Endothelial cell of umbilical vein (primary cell): Measurements from ENCODE around the gene DNAJC6.

ENCODE experiments used
- CTCF ChIP-seq, 2 donors: IDR thresholded peaks; 1 replicate in 1 of 2; 2 replicates in 1 of 2; pipeline ENCODE4 v1.5.1; 2011; ENCODE audit warnings: low read length in 2 of 2, mild to moderate bottlenecking in 2 of 2, moderate library complexity in 2 of 2, control low read depth in 1 of 2, inconsistent platforms in 1 of 2, low read depth in 1 of 2; ENCODE audit not compliant: insufficient read depth in 1 of 2; ENCODE audit errors: extremely low read depth in 1 of 2
- EZH2 ChIP-seq: IDR thresholded peaks from 2 replicates; pipeline ENCODE4 v1.6.1; 2012; ENCODE audit warnings: borderline replicate concordance, low read depth, mild to moderate bottlenecking, moderate library complexity, low read length, inconsistent platforms; ENCODE audit not compliant: severe bottlenecking
- JUN ChIP-seq: IDR thresholded peaks from 2 replicates; pipeline ENCODE4 v1.6.1; 2011; ENCODE audit warnings: borderline replicate concordance, low read depth; ENCODE audit not compliant: insufficient read length, insufficient read depth
- MYC ChIP-seq: IDR thresholded peaks from one replicate; pipeline ENCODE4 v1.6.1; 2011; ENCODE audit warnings: mild to moderate bottlenecking, low read depth, low read length
- POLR2A ChIP-seq: IDR thresholded peaks from 2 replicates; pipeline ENCODE4 v1.6.1; 2012; ENCODE audit warnings: low read depth, mild to moderate bottlenecking, control low read depth, low read length
- POLR2AphosphoS5 ChIP-seq: IDR thresholded peaks from 2 replicates; pipeline ENCODE4 v1.6.1; 2012; ENCODE audit warnings: low read depth, mild to moderate bottlenecking, control low read depth, low read length, moderate library complexity; ENCODE audit not compliant: insufficient read depth

DNA sequence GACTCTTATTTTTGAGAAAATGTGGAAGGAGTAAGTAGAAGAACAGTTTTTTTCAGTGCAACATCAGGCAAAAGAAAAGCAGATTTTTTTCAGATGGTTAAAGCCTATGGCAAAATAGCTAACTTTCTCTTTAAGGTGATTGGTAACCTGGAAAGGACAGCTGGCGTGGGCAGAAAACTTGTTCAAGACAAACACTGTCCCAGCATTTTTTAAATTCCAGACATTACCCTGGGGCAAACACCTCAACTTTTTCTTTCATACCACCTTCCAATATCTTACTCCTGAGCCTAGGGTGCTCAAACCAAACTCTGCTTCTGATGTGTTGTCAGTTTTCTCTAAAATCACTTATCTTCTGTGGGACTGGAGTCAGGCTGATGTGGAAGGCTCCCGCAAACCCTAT, 108.4 kb downstream of the DNAJC6 start:
- TF ChIP-seq POLR2A (no peak), CTCF (IDR thresholded peaks at IDR 0.05; ENCODE audit: extremely low read depth in 1 of 2, insufficient read depth in 1 of 2, low read depth in 1 of 2, low read length in 2 of 2) (no peak), POLR2AphosphoS5 (no peak), EZH2 (no peak), MYC (no peak), JUN (no peak)
